Uterus (tissue), 4 donors: ENCODE measurements around the gene SRGAP1. TPM values are rescaled to one million over a fixed set of nuclear protein-coding genes. Genes with fewer than 3 reads are reported as not detected.
"Not testable (repeated sequence)": the region's sequence is repeated elsewhere in the genome, so short reads cannot be mapped to it uniquely, and the experiment has no call there.

ENCODE experiments used
- DNase-seq, 2 donors: peaks; one replicate each; pipeline ENCODE4 v3.0.0-alpha.2; 2019 to 2020
- H3K27ac ChIP-seq, 2 donors: fragments of 200-600 bp; sonication (generic); 1 replicate in 1 of 2; 2 replicates in 1 of 2; pipeline ENCODE4 v1.5.1; 2016 to 2018
- H3K27me3 ChIP-seq, 2 donors: fragments of 200-600 bp; sonication (generic); one replicate each; pipeline ENCODE4 v1.5.1; 2018 to 2019; ENCODE audit warnings: control low read depth in 1 of 2
- H3K36me3 ChIP-seq, 2 donors: fragments of 200-600 bp; sonication (generic); one replicate each; pipeline ENCODE4 v1.5.1; 2019; ENCODE audit warnings: control low read depth in 1 of 2
- H3K4me1 ChIP-seq, 2 donors: fragments of 200-600 bp; sonication (generic); one replicate each; pipeline ENCODE4 v1.5.1; 2018 to 2019; ENCODE audit warnings: control low read depth in 1 of 2
- H3K4me3 ChIP-seq, 2 donors: fragments of 200-600 bp; sonication (generic); 1 replicate in 1 of 2; 2 replicates in 1 of 2; pipeline ENCODE4 v1.5.1; 2018 to 2019; ENCODE audit warnings: mild to moderate bottlenecking in 1 of 2
- H3K9me3 ChIP-seq, 2 donors: fragments of 200-600 bp; sonication (generic); one replicate each; pipeline ENCODE4 v1.5.1; 2019; ENCODE audit warnings: control low read depth in 1 of 2
- POLR2A ChIP-seq, 2 donors: fragments of 450-650 bp; IDR thresholded peaks; one replicate each; pipeline ENCODE4 v1.6.1; 2016; ENCODE audit warnings: antibody characterized with exemption in 2 of 2, mild to moderate bottlenecking in 1 of 2, moderate library complexity in 1 of 2
- intact Hi-C: fragments of 100-400 bp; cut with DNase I; formaldehyde crosslinking; loops from one replicate; pipeline ENCODE4 v1.15.1; 2023; ENCODE audit warnings: low total_unique reads
- total RNA-seq, 4 donors: library from RNA; depleted of rRNA in 3 of 4; stranded (reverse); fragments of >200 nt in 3 of 4; gene quantifications; one replicate each; pipeline versions ENCODE4 v1.1.0 to v1.2.4, GENCODE V29; 2014 to 2023
- TF ChIP-seq, protein P1 (sequence below), 4 experiments: fragments of 200-600 bp in 2 of 4; fragments of 450-650 bp in 2 of 4; sonication (generic) in 2 of 4; IDR thresholded peaks; one replicate each; pipeline ENCODE4 v1.5.1; 2016 to 2019; ENCODE audit warnings: antibody characterized with exemption in 4 of 4, mild to moderate bottlenecking in 2 of 4, moderate library complexity in 1 of 4
- donor health status: DM: yes; HTN: yes; CAD: no.

Gene SRGAP1
- total RNA-seq, 4 donors from 2014 or later = 10.0 to 23.0 (median 14.8) TPM

DNA sequence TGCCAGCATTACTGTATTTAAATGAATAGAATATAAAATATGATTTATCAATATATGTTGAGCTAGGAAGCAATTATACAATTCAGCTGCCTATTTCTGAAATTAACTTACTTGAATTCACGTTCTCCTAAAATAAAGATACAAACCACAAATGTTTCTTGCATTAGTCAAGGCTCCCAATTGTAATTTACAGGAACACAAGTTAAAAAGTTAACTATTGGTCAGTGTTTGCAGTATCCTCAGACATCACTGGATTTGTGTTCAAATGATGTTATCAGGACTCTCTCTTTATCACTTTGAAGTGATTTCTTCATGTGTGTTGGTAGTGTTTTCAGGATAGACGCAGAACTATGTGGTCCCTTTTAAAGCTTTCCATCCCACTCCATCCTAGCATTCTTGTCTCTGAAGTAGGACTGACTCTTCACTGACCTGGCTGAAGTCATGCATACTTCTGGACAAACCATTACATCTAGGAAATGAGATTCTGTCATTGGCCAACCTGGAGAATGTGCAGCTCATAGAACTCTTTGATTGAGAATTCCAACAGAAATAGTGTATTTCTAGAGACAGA, 221.5 kb downstream of the SRGAP1 start:
- intact Hi-C loops = no loop called here
- Histone ChIP-seq H3K27ac (no peak overlapping the region), H3K4me3 (no peak overlapping the region), H3K27me3 (no peaks in the 10 kb centered on the region), H3K4me1 (no peaks in the 10 kb centered on the region), H3K36me3 (no peaks in the 10 kb centered on the region), H3K9me3 (no peaks in the 10 kb centered on the region)
- TF ChIP-seq, protein P1, sequence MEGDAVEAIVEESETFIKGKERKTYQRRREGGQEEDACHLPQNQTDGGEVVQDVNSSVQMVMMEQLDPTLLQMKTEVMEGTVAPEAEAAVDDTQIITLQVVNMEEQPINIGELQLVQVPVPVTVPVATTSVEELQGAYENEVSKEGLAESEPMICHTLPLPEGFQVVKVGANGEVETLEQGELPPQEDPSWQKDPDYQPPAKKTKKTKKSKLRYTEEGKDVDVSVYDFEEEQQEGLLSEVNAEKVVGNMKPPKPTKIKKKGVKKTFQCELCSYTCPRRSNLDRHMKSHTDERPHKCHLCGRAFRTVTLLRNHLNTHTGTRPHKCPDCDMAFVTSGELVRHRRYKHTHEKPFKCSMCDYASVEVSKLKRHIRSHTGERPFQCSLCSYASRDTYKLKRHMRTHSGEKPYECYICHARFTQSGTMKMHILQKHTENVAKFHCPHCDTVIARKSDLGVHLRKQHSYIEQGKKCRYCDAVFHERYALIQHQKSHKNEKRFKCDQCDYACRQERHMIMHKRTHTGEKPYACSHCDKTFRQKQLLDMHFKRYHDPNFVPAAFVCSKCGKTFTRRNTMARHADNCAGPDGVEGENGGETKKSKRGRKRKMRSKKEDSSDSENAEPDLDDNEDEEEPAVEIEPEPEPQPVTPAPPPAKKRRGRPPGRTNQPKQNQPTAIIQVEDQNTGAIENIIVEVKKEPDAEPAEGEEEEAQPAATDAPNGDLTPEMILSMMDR (IDR thresholded peaks at IDR 0.05) = no peak
- TF ChIP-seq POLR2A (IDR thresholded peaks at IDR 0.05) = no peak
- DNase-seq = no peak

DNA sequence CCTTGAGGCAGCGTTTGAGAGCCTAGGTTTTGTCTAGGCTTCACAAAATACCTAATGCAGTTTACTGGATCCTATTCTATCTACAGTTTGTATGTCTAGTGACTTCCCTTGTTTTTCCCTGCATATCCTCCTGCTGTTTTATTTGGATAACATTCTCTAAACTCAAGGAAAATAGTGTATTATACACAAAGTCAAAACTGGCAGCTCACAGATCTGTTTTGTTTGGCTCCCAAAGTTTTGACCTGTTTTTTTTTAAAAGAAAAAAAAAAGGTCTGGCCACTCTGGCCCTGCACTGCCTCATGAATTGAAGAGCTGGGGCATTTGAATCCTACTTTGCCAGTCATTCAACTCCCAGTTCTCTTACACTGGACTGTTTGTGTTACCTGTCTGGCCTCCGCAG, 222.3 kb downstream of the SRGAP1 start:
- no peak for DNase-seq
- no peak overlapping the region for H3K4me3 ChIP-seq

DNA sequence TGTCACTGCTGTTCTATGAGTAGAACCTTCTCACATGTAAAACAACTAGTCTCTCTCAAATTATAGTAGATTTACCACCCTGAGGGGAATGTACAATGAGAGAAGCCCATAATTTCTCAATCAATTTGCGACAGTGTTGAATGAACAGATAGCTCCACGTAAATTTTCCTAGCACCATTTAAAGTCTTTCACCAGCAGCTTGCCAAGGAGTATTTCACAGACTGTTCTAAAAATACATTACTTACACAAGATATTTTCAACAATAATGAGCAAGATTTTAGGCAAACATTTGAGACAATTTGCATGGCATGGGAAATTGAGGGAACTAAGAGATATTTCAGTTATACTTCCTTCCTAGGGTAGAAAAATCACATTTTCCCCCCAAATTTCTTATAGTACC, 226.0 kb downstream of the SRGAP1 start:
- Histone ChIP-seq H3K36me3 (no peaks in the 10 kb centered on the region), H3K9me3 (no peaks in the 10 kb centered on the region), H3K27me3 (no peaks in the 10 kb centered on the region), H3K4me1 (no peaks in the 10 kb centered on the region), H3K4me3 (no peak overlapping the region), H3K27ac (peak overlapping the region in 1 of 2 donors; percentile 35)
- intact Hi-C loops = no loop called here
- TF ChIP-seq, protein P1 (IDR thresholded peaks at IDR 0.05) = no peak
- TF ChIP-seq POLR2A (IDR thresholded peaks at IDR 0.05) = no peak
- DNase-seq = no peak

More for the DNA sequence above, 222.3 kb downstream of the SRGAP1 start:
- Histone ChIP-seq H3K9me3 (no peaks in the 10 kb centered on the region), H3K27me3 (no peaks in the 10 kb centered on the region), H3K27ac (no peak overlapping the region), H3K4me1 (no peaks in the 10 kb centered on the region), H3K36me3 (no peaks in the 10 kb centered on the region)
- no peak for TF ChIP-seq POLR2A (IDR thresholded peaks at IDR 0.05)
- TF ChIP-seq, protein P1 (IDR thresholded peaks at IDR 0.05) = no peak
- intact Hi-C loops = no loop called here

DNA sequence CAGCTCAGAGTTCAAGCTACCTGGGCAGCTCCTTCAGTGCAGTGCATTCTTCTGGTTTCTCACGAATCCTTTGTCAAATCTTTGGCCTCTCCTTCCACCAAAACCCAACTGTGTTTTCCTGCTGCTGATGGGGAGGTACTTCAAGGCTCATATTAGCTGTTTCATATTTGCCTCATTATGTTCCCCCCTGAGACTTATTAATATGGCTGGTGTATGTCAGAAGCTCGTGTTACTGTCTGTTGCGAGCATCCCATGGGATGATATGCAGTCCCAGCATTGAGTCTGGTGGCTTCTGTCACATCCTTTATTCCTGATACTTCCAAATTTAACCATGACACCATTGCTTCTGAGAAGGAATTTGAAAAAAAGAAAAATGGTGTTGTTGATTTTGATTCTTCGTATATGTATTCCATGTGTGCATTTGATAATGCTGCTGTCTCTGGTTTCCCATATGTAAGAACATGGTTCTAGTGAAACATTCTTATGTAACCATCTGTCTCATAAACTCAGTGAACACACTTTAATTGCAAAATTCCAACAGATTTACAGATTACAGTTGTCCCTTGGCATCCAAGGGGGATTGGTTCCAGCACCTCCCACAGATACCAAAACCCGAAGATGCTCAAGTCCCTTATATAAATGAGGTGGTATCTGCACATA, 228.5 kb downstream of the SRGAP1 start:
- Histone ChIP-seq H3K36me3 (no peaks in the 10 kb centered on the region), H3K4me3 (no peak overlapping the region), H3K27me3 (no peaks in the 10 kb centered on the region), H3K27ac (no peak overlapping the region), H3K9me3 (no peaks in the 10 kb centered on the region), H3K4me1 (no peaks in the 10 kb centered on the region)
- no peak for DNase-seq
- no peak for TF ChIP-seq POLR2A (IDR thresholded peaks at IDR 0.05)
- intact Hi-C loops = no loop called here

DNA sequence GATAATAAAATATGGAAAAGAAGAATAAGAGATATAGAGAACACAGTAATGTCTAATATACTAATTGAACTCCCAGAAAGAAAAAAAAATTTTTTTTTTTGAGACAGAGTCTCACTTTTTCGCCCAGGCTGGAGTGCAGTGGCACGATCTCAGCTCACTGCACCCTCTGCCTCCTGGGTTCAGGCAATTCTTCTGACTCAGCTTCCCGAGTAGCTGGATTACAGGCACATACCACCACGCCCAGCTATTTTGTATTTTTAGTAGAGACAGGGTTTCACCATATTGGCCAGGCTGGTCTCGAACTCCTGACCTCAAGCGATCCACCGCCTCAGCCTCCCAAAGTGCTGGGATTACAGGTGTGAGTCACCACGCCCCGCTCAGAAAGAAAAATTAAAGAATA, 232.1 kb downstream of the SRGAP1 start:
- H3K9me3 ChIP-seq, H3K36me3 ChIP-seq, H3K27ac ChIP-seq, DNase-seq, H3K4me1 ChIP-seq, intact Hi-C loops, H3K27me3 ChIP-seq, H3K4me3 ChIP-seq: not testable (repeated sequence)

DNA sequence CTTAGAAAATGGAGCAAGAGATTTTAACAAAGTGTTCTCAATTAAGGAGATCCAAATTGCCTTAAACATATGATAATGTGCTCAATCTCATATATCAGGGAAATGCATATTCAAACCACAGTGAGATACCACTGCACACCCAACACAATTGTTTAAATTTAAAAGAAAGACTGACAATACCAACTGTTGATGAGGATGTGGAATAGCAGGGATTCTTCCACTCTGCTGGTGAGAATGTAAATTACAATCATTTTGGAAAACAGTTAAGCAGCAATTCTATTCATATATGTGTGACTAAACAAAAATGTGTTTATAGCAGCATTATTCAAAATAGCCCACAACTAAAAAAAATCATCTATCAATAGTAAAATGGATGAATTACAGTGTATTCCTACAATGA, 233.4 kb downstream of the SRGAP1 start:
- no peaks in the 10 kb centered on the region for H3K36me3 ChIP-seq
- no peaks in the 10 kb centered on the region for H3K27me3 ChIP-seq
- intact Hi-C loops = no loop called here
- no peak overlapping the region for H3K27ac ChIP-seq
- TF ChIP-seq, protein P1 (IDR thresholded peaks at IDR 0.05) = peak in 1 of 4 experiments; percentile 10
- no peak for TF ChIP-seq POLR2A (IDR thresholded peaks at IDR 0.05)
- no peak overlapping the region for H3K4me3 ChIP-seq
- no peak for DNase-seq
- peaks cover 6 to 10% of the 10 kb centered on the region in 2 donors for H3K4me1 ChIP-seq
- no peaks in the 10 kb centered on the region for H3K9me3 ChIP-seq
